ENCODE measurements around the gene CTRB2.
"Not testable (repeated sequence)": the region's sequence is repeated elsewhere in the genome, so short reads cannot be mapped to it uniquely, and the experiment has no call there.

Gene CTRB2

GRCh38 chr16:75225678-75226515, 18.9 kb upstream of the CTRB2 start:
- no peak for DNase-seq

GRCh38 chr16:75225092-75225491, 18.1 kb upstream of the CTRB2 start:
- no peak for DNase-seq

DNA sequence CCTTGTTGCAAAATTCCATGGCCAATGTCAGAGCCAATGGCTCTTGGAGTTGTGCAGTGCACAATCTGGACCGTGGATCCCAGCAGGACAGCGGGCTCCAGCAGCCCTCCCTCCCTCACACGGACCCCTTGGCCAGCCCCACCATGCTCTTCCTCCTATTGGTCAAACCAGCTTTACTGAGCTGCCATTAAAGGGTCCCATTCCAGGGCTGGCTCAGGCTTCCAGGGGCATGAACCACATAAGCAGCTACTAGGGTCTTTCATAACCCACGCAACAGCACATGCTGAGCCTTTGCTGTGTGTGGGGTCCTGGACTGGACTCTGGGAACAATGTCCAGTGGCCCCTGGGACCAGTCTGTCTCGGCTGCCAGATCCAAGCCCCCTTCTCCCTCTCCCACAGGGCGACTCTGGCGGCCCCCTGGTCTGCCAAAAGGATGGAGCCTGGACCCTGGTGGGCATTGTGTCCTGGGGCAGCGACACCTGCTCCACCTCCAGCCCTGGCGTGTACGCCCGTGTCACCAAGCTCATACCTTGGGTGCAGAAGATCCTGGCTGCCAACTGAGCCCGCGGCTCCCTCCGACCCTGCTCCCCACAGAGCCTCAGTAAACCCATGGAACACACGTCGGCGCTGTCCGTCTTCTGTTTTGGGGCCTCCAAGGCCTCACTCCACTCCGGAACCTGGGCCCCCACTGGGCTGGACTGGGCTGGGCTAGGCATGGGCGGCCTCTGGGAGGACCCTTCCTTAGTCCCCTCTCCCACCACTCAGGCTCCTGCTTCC, 17.5 kb upstream of the CTRB2 start:
- no peak for DNase-seq

DNA sequence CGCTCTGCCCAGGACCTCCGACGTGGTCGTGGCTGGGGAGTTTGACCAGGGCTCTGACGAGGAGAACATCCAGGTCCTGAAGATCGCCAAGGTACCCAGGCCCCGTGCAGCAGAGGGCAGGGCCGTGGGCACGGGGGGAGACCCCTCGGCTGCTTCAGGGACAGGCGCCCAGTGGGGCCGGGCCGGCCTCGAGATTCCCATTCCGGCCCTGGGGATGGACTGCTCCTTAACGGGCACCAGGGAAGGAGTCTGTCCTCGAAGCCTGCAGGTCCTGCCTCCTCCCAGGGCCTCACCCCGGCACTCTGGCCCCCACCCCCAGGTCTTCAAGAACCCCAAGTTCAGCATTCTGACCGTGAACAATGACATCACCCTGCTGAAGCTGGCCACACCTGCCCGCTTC, 16.2 kb upstream of the CTRB2 start:
- not testable (repeated sequence) for DNase-seq

- DNase-seq = no peak
Observed at GRCh38 chr16:75222271-75222783, 15.4 kb upstream of the CTRB2 start.

GRCh38 chr16:75219838-75220237, 12.9 kb upstream of the CTRB2 start:
- DNase-seq = no peak

DNA sequence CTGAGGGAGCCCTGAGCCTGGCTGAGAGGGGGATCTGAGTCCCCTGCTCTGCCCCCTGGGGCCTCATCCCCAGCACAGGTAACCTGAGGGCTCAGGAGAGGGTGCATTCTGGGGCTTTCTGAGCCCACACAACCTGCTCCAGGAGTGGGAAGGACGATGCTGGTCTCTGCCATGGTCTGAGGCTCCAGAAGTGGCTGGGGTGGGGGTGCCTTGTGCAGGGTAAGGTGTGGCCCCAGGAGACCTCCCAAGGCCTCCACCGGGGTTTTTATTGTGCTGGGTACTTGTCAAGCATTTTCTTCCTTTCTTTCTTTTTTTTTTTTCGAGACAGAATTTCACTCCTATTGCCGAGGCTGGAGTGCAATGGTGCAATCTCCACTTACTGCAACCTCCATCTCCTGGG, 12.1 kb upstream of the CTRB2 start:
- no peak for DNase-seq

GRCh38 chr16:75218256-75219076, 11.5 kb upstream of the CTRB2 start, which contains the start of gene CTRB1:
Gene CTRB1, plus strand, starts transcription at chr16:75218988. Its CDS starts 20 bp downstream, at chr16:75219008.
- no peak for DNase-seq

DNA sequence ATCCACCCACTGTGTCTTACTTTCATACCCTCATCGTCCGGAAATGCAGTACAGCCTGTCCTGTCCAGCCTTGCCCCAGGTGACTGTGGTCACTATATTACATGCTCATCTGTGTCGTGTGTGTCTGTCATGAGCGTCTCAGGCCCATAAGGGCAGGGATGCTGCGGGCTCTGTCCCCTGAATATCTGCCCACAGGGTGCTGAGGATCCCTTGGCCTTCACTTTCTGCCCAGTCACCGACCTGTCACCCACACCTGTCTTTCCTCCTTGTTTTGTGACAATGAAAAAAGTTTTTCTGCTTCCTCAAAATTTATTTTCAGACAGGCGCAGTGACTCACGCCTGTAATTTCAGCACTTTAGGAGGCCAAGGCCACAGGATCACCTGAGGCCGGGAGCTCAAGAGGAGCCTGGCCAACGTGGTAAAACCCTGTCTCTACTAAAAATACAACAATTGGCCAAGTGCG, 10.5 kb upstream of the CTRB2 start:
- no peak for DNase-seq

- no peak for DNase-seq
Observed at GRCh38 chr16:75216576-75216975, 9.6 kb upstream of the CTRB2 start.

DNA sequence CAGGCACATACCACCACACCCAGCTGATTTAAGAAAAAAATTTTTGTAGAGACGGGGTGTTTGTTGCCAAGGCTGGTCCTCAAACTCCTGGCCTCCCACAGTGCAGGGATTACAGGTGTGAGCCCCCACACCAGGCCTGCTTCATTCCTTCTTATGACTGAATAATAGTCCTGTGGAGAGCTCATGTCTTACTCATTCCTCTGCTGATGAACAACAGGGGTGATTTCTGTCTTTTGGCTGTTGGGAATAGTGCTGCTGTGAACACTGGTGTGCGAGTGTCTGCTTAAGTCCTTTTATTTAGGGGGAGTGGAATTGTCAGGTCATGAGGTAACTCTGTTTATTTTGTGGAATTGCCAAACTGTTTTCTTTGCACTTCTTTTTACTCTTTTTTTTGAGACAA, 9.2 kb upstream of the CTRB2 start:
- DNase-seq = no peak

DNA sequence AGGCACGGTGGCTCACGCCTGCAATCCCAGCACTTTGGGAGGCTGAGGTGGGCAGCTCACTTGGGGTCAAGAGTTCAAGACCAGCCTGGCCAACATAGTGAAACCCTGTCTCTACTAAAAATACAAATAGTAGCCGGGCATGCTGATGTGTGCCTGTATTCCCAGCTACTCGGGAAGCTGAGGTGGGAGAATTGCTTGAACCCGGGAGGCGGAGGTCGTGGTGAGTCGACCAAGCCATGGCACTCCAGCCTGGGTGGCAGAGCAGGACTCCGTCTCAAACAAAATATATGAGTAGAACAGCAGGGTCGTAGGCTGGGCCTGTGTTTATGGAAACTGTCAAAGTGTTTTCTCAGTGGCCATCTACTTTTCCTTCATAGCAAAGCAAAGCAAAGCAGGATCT, 4.3 kb upstream of the CTRB2 start:
- DNase-seq = not testable (repeated sequence)

DNA sequence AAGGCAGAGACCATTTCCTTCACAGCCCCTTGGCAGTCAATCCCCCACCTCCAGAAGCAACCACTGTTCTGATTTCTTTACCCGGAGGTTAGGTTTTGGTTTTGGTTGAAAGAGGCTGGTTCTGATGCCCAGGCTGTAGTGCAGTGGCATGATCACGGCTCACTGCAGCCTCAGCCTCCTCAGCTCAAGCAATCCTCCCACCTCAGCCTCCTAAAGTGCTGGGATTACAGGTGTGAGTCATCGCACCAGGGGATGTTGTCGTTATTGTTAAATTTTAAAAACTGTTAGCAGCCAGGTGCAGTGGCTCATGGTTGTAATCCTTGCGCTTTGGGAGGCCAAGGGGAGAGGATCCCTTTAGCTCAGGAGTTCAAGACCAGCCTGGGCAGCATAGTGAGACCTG, 3.0 kb upstream of the CTRB2 start:
- no peak for DNase-seq

- not testable (repeated sequence) for DNase-seq
Observed at GRCh38 chr16:75209514-75209913, 2.6 kb upstream of the CTRB2 start.

DNA sequence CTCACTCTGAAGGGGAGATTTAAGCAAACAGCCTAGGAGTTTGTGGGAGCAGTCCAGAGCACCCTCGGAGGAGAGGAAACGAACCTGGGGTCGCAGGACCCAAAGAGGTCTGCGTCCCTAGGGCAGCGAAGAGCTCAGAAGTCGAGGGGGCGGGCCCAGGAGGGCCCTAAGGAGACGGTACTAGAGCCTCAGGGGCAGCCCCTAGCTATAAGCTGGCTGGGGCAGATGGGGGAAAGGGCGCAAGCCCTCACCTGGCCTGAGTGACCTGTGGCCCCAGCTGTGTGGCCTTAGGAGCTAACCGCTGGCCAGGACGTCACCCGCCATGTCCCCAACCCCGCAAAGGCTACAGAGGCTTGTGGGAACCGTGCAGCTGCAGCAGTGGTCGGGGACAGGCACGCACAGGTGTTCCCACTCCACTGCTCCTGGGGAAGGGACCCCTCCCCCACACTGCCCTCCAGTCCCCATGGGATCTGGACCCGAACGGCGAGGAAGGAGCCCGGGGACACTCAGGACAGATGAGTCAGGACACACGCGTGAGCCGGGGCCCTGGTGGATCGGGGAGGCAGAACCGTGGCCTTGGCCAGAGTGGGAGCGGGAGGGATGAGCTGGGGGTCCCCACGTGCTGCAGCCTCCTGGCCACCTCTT, 2.0 kb upstream of the CTRB2 start:
- no peak for DNase-seq

DNA sequence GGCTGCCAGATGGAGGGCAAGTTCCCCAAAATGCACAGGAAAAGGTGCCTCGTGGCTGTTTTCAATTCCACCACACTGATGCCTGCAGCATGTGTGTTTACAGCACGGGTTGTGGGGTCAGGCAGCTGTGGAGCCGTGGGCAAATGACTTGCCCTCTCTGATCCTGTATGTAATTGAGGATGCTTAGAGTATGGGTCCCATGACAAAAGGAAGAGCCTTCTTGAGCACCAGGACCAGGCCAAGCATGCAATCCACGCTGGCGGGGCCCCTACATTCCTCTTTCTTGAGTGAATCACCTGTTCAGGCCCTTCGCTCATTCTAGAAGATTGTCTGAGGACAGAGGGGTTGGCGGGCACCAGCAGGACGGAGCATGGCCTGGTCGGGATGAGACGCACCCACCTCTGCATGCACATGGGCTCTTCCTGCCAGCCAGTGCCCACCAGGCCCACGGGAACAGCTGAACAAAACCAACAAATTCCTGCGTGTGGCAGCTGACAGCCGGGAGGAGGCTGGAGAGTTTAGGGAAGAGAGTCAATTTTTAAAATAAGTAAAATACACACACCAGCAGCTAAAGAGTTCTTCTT, 1.4 kb upstream of the CTRB2 start:
- no peak for DNase-seq

- DNase-seq = no peak
Observed at GRCh38 chr16:75207831-75208230, 870 bp upstream of the CTRB2 start.

GRCh38 chr16:75205961-75206748, 806 bp downstream of the CTRB2 start:
- DNase-seq = not testable (repeated sequence)

DNA sequence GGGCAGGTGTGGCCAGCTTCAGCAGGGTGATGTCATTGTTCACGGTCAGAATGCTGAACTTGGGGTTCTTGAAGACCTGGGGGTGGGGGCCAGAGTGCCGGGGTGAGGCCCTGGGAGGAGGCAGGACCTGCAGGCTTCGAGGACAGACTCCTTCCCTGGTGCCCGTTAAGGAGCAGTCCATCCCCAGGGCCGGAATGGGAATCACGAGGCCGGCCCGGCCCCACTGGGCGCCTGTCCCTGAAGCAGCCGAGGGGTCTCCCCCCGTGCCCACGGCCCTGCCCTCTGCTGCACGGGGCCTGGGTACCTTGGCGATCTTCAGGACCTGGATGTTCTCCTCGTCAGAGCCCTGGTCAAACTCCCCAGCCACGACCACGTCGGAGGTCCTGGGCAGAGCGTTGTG, 1.5 kb downstream of the CTRB2 start:
- DNase-seq = not testable (repeated sequence)

- DNase-seq = not testable (repeated sequence)
Observed at GRCh38 chr16:75204905-75205304, 2.1 kb downstream of the CTRB2 start.

DNA sequence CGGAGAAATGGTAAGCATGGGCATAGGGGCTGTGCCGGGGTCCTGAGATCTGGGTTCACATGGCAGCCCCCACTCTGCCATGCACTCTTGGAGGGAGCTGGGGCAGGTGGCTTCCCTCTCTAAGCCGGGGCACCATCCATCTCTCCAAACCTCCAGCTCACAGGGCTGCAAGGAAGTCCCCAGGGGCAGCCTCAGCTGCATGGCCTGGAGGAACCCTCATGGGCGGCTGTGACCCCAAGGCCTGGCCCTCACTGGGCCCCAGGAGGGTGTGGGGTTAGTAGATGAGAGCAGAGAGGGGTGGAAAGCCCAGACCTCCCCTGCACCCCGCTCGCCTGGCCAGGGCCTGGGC, 2.6 kb downstream of the CTRB2 start:
- no peak for DNase-seq
